ENCODE results near the gene CNGA4. TPM values are rescaled to one million over a fixed set of nuclear protein-coding genes. Genes with fewer than 3 reads are reported as not detected.

Gene CNGA4
- total and polyA plus RNA-seq, 2 of the 13 experiments (the other 11 are each of a cell fraction or from before 2014, with no cell fraction given): 0.03 TPM; not detected in 1

DNA sequence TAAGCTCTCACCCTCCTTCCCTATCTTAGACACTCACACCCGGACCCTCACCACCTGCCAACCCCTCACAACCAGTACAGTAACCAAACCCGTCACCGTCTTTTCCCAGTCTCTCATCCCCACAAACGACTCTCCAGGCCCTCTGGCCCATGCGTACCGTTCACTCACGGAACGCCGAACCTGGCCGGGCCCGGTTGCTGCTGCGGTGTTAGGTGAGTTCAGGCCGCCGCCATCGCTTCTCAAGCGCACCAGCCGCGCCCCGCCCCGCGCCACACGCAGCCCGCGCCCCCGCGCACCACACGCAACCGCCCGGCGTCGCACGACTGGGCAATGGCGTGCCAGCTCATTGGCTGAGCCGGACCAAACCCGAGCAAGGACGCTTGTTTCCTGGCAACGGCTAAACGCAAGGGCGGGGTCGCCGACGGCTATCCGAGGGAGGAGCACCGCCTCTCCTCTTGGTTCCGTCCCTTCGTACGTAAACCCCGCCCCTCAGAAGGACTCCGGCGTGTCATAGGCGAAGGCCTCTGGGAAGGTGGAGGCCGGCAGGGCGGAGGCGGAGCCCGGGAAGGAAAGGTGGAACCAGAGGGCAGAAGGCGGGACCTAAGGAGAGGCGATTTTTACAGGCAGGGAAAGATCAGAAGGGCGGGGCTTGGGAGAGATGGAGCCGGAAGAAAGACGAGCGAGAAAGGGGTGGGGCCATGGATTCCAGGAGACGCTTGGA is 4.3 kb upstream of the CNGA4 start, which contains the start of gene FHIP1B (continued):
- TF ChIP-seq, protein P1, sequence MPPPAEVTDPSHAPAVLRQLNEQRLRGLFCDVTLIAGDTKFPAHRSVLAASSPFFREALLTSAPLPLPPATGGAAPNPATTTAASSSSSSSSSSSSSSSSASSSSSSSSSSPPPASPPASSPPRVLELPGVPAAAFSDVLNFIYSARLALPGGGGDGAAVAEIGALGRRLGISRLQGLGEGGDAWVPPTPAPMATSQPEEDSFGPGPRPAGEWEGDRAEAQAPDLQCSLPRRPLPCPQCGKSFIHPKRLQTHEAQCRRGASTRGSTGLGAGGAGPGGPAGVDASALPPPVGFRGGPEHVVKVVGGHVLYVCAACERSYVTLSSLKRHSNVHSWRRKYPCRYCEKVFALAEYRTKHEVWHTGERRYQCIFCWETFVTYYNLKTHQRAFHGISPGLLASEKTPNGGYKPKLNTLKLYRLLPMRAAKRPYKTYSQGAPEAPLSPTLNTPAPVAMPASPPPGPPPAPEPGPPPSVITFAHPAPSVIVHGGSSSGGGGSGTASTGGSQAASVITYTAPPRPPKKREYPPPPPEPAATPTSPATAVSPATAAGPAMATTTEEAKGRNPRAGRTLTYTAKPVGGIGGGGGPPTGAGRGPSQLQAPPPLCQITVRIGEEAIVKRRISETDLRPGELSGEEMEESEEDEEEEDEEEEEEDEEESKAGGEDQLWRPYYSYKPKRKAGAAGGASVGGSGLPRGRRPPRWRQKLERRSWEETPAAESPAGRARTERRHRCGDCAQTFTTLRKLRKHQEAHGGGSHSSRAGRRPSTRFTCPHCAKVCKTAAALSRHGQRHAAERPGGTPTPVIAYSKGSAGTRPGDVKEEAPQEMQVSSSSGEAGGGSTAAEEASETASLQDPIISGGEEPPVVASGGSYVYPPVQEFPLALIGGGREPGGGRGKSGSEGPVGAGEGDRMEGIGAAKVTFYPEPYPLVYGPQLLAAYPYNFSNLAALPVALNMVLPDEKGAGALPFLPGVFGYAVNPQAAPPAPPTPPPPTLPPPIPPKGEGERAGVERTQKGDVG (CRISPR knock-in tag; IDR thresholded peaks at IDR 0.05; ENCODE audit: borderline replicate concordance): no peak
- TF ChIP-seq SAFB2 (CRISPR knock-in tag; IDR thresholded peaks at IDR 0.05; ENCODE audit: borderline replicate concordance, low read depth) (no peak; the same call in 1 of the 2 replicates), ZSCAN31 (CRISPR knock-in tag; IDR thresholded peaks at IDR 0.05; ENCODE audit: low read depth) (no peak), ZSCAN20 (CRISPR knock-in tag; IDR thresholded peaks at IDR 0.05; ENCODE audit: borderline replicate concordance) (no peak), ZNF510 (CRISPR knock-in tag; IDR thresholded peaks at IDR 0.05; ENCODE audit: low read depth) (no peak), U2AF1 (optimal IDR thresholded peaks at IDR 0.05; ENCODE audit: low read depth, low read length) (no peak), NCOA2 (CRISPR knock-in tag; IDR thresholded peaks at IDR 0.05) (no peak), ZNF337 (CRISPR knock-in tag; IDR thresholded peaks at IDR 0.05; ENCODE audit: borderline replicate concordance, low read depth) (no peak), HNRNPUL1 (IDR thresholded peaks at IDR 0.05; ENCODE audit: low read depth, low read length) (no peak), ZKSCAN8 (CRISPR knock-in tag; IDR thresholded peaks at IDR 0.05; ENCODE audit: borderline replicate concordance) (no peak), SRF (IDR thresholded peaks at IDR 0.05; ENCODE audit: low read depth, low read length) (no peak), POLR2AphosphoS2 (IDR thresholded peaks at IDR 0.05; ENCODE audit: low read depth, low read length) (no peak), WIZ (CRISPR knock-in tag; IDR thresholded peaks at IDR 0.05) (no peak), YY1 (IDR thresholded peaks at IDR 0.05; ENCODE audit: insufficient read depth, insufficient replicate concordance, low read depth, low read length) (peak; percentile 88), NFIB (CRISPR knock-in tag; IDR thresholded peaks at IDR 0.05; ENCODE audit: borderline replicate concordance) (no peak), HOXD1 (CRISPR knock-in tag; IDR thresholded peaks at IDR 0.05) (no peak), ZNF143 (CRISPR knock-in tag; IDR thresholded peaks at IDR 0.05) (no peak), NFATC3 (CRISPR knock-in tag; IDR thresholded peaks at IDR 0.05) (no peak)
- TF ChIP-seq, protein P2, sequence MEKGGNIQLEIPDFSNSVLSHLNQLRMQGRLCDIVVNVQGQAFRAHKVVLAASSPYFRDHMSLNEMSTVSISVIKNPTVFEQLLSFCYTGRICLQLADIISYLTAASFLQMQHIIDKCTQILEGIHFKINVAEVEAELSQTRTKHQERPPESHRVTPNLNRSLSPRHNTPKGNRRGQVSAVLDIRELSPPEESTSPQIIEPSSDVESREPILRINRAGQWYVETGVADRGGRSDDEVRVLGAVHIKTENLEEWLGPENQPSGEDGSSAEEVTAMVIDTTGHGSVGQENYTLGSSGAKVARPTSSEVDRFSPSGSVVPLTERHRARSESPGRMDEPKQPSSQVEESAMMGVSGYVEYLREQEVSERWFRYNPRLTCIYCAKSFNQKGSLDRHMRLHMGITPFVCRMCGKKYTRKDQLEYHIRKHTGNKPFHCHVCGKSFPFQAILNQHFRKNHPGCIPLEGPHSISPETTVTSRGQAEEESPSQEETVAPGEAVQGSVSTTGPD (CRISPR knock-in tag; IDR thresholded peaks at IDR 0.05): no peak
- TF ChIP-seq, protein P3, sequence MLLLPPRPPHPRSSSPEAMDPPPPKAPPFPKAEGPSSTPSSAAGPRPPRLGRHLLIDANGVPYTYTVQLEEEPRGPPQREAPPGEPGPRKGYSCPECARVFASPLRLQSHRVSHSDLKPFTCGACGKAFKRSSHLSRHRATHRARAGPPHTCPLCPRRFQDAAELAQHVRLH (CRISPR knock-in tag; IDR thresholded peaks at IDR 0.05; ENCODE audit: borderline replicate concordance, low read depth): no peak; the same call in 1 of the 2 replicates
- TF ChIP-seq, protein P4, sequence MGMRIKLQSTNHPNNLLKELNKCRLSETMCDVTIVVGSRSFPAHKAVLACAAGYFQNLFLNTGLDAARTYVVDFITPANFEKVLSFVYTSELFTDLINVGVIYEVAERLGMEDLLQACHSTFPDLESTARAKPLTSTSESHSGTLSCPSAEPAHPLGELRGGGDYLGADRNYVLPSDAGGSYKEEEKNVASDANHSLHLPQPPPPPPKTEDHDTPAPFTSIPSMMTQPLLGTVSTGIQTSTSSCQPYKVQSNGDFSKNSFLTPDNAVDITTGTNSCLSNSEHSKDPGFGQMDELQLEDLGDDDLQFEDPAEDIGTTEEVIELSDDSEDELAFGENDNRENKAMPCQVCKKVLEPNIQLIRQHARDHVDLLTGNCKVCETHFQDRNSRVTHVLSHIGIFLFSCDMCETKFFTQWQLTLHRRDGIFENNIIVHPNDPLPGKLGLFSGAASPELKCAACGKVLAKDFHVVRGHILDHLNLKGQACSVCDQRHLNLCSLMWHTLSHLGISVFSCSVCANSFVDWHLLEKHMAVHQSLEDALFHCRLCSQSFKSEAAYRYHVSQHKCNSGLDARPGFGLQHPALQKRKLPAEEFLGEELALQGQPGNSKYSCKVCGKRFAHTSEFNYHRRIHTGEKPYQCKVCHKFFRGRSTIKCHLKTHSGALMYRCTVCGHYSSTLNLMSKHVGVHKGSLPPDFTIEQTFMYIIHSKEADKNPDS (CRISPR knock-in tag; IDR thresholded peaks at IDR 0.05): no peak
